Trophoblast cell (in vitro differentiated cells and primary cell): ENCODE results near the gene RPL41.

Experiments
- DNase-seq, 2 donors: peaks; one replicate each; pipeline ENCODE4 v3.0.0-alpha.2; 2016
- H2AFZ ChIP-seq: 2 replicates; pipeline ENCODE4 v1.6.1; 2013; ENCODE audit warnings: low read length, moderate library complexity, mild to moderate bottlenecking; ENCODE audit not compliant: insufficient read depth, poor library complexity
- H2AK5ac ChIP-seq: 2 replicates; pipeline ENCODE4 v1.6.1; 2013; ENCODE audit warnings: mild to moderate bottlenecking, low read length
- H2BK120ac ChIP-seq: 2 replicates; pipeline ENCODE4 v1.6.1; 2013; ENCODE audit warnings: low read length, mild to moderate bottlenecking, moderate library complexity; ENCODE audit not compliant: insufficient read depth, poor library complexity
- H2BK12ac ChIP-seq: 2 replicates; pipeline ENCODE4 v1.6.1; 2013; ENCODE audit warnings: mild to moderate bottlenecking, low read length, moderate library complexity
- H2BK5ac ChIP-seq: 2 replicates; pipeline ENCODE4 v1.6.1; 2013; ENCODE audit warnings: low read length, low read depth, moderate library complexity, mild to moderate bottlenecking; ENCODE audit not compliant: poor library complexity
- H3K14ac ChIP-seq: 2 replicates; pipeline ENCODE4 v1.6.1; 2013; ENCODE audit warnings: mild to moderate bottlenecking, low read length
- H3K18ac ChIP-seq: 2 replicates; pipeline ENCODE4 v1.6.1; 2013; ENCODE audit warnings: mild to moderate bottlenecking, low read length
- H3K23ac ChIP-seq: 2 replicates; pipeline ENCODE4 v1.6.1; 2013; ENCODE audit warnings: low read length
- H3K27ac ChIP-seq: 2 replicates; pipeline ENCODE4 v1.5.1; 2013; ENCODE audit warnings: low read depth, mild to moderate bottlenecking, inconsistent platforms, low read length, moderate library complexity
- H3K27me3 ChIP-seq: 2 replicates; pipeline ENCODE4 v1.6.1; 2013; ENCODE audit warnings: inconsistent platforms, mild to moderate bottlenecking, low read length, moderate library complexity; ENCODE audit not compliant: insufficient read depth
- H3K36me3 ChIP-seq, 2 experiments: 1 replicate in 1 of 2; 2 replicates in 1 of 2; pipeline ENCODE4 v1.6.1; 2013; ENCODE audit warnings: low read length in 2 of 2, mild to moderate bottlenecking in 2 of 2, moderate library complexity in 1 of 2; ENCODE audit not compliant: insufficient read depth in 2 of 2, control insufficient read depth in 1 of 2
- H3K4ac ChIP-seq: 2 replicates; pipeline ENCODE4 v1.6.1; 2013; ENCODE audit warnings: low read depth, mild to moderate bottlenecking, low read length, moderate library complexity
- H3K4me1 ChIP-seq, 2 experiments: 1 replicate in 1 of 2; 2 replicates in 1 of 2; pipeline ENCODE4 v1.6.1; 2013; ENCODE audit warnings: low read length in 2 of 2, mild to moderate bottlenecking in 2 of 2, moderate library complexity in 1 of 2; ENCODE audit not compliant: insufficient read depth in 2 of 2, control insufficient read depth in 1 of 2
- H3K4me2 ChIP-seq: 2 replicates; pipeline ENCODE4 v1.6.1; 2013; ENCODE audit warnings: inconsistent platforms, mild to moderate bottlenecking, low read length, moderate library complexity
- H3K4me3 ChIP-seq: 2 replicates; pipeline ENCODE4 v1.5.1; 2013; ENCODE audit warnings: mild to moderate bottlenecking, low read depth, low read length, inconsistent platforms
- H3K79me1 ChIP-seq: one replicate; pipeline ENCODE4 v1.6.1; 2013; ENCODE audit warnings: low read length
- H3K79me2 ChIP-seq: 2 replicates; pipeline ENCODE4 v1.6.1; 2013; ENCODE audit warnings: low read length, mild to moderate bottlenecking; ENCODE audit not compliant: control insufficient read depth, insufficient read depth, poor library complexity
- H3K9ac ChIP-seq: 2 replicates; pipeline ENCODE4 v1.6.1; 2013; ENCODE audit warnings: mild to moderate bottlenecking, low read length
- H3K9me3 ChIP-seq: 2 replicates; pipeline ENCODE4 v1.6.1; 2013; ENCODE audit warnings: low read depth, mild to moderate bottlenecking, control low read depth, inconsistent platforms, low read length; ENCODE audit not compliant: insufficient read depth
- H4K12ac ChIP-seq: 2 replicates; pipeline ENCODE4 v1.6.1; 2013; ENCODE audit warnings: low read depth, mild to moderate bottlenecking, low read length, moderate library complexity
- H4K8ac ChIP-seq: 2 replicates; pipeline ENCODE4 v1.6.1; 2013; ENCODE audit warnings: low read depth, mild to moderate bottlenecking, low read length, moderate library complexity
- H4K91ac ChIP-seq: one replicate; pipeline ENCODE4 v1.6.1; 2013; ENCODE audit warnings: low read depth, mild to moderate bottlenecking, low read length, moderate library complexity
- WGBS: extraction: QIAGEN DNeasy Blood & Tissue Kit; methylation state at CpG from one replicate; pipeline ENCODE4 v1.1.7; 2013; ENCODE audit warnings: missing lambda C conversion rate; ENCODE audit not compliant: insufficient read length, insufficient coverage; ENCODE audit errors: extremely low coverage; 5-methylcytosine and 5-hydroxymethylcytosine counted together

Gene RPL41

DNA sequence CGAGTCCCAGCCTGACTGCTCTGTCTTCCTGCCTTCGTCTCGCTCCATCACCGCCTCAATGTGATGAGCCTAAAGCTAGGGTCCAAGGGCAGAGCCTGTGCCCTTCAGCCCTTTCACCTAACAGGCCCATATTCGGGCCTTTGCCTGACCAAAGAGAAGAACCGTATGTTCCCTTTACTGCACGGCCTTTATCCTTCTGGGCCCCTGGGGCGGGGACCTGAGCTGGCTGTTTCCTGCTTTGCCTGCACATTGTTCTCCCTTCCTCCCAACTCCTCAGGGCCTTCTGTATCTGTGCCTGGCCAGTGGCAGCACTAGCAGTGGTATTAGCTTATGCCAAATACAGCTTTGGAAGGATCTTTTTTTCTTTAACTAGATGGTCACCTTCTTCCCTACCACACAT lies 27.4 kb downstream of the RPL41 start:
- WGBS, result no CpG with 5 or more reads among the region's 8 CpGs
- no peak for DNase-seq
- Histone ChIP-seq H3K18ac (no peak overlapping the region), H3K4me3 (no peak overlapping the region), H3K23ac (no peak overlapping the region), H2BK5ac (no peak overlapping the region), H2AK5ac (no peak overlapping the region), H3K4me1 (no peaks in the 10 kb centered on the region), H4K8ac (no peak overlapping the region), H3K27ac (no peak overlapping the region), H2AFZ (no peak overlapping the region), H2BK12ac (no peak overlapping the region), H4K12ac (no peak overlapping the region), H3K9me3 (no peaks in the 10 kb centered on the region), H3K79me2 (no peaks in the 10 kb centered on the region), H3K27me3 (no peaks in the 10 kb centered on the region), H3K79me1 (no peaks in the 10 kb centered on the region), H4K91ac (no peak overlapping the region), H3K36me3 (peaks cover 33 to 40% of the 10 kb centered on the region in 2 experiments), H2BK120ac (no peak overlapping the region), H3K9ac (no peak overlapping the region), H3K4me2 (no peak overlapping the region), H3K4ac (no peak overlapping the region), H3K14ac (no peak overlapping the region)

GRCh38 chr12:56145217-56145616 lies 28.8 kb downstream of the RPL41 start:
- no peaks in the 10 kb centered on the region for H3K79me1 ChIP-seq
- no peak overlapping the region for H2AFZ ChIP-seq
- no peak overlapping the region for H2BK5ac ChIP-seq
- H3K4me3 ChIP-seq, result no peak overlapping the region
- H2AK5ac ChIP-seq, result no peak overlapping the region
- no peak overlapping the region for H3K27ac ChIP-seq
- no peak overlapping the region for H2BK12ac ChIP-seq
- H3K23ac ChIP-seq, result no peak overlapping the region
- H4K8ac ChIP-seq, result no peak overlapping the region
- H3K14ac ChIP-seq, result no peak overlapping the region
- no peak overlapping the region for H2BK120ac ChIP-seq
- H3K9ac ChIP-seq, result no peak overlapping the region
- H4K12ac ChIP-seq, result no peak overlapping the region
- H3K36me3 ChIP-seq, result peaks cover 23 to 34% of the 10 kb centered on the region in 2 experiments
- WGBS, result no CpG with 5 or more reads among the region's 3 CpGs
- no peak overlapping the region for H3K4me2 ChIP-seq
- H3K27me3 ChIP-seq, result no peaks in the 10 kb centered on the region
- no peak overlapping the region for H3K18ac ChIP-seq
- no peak overlapping the region for H4K91ac ChIP-seq
- no peak for DNase-seq
- H3K4me1 ChIP-seq, result no peaks in the 10 kb centered on the region
- no peaks in the 10 kb centered on the region for H3K79me2 ChIP-seq
- no peaks in the 10 kb centered on the region for H3K9me3 ChIP-seq
- no peak overlapping the region for H3K4ac ChIP-seq

DNA sequence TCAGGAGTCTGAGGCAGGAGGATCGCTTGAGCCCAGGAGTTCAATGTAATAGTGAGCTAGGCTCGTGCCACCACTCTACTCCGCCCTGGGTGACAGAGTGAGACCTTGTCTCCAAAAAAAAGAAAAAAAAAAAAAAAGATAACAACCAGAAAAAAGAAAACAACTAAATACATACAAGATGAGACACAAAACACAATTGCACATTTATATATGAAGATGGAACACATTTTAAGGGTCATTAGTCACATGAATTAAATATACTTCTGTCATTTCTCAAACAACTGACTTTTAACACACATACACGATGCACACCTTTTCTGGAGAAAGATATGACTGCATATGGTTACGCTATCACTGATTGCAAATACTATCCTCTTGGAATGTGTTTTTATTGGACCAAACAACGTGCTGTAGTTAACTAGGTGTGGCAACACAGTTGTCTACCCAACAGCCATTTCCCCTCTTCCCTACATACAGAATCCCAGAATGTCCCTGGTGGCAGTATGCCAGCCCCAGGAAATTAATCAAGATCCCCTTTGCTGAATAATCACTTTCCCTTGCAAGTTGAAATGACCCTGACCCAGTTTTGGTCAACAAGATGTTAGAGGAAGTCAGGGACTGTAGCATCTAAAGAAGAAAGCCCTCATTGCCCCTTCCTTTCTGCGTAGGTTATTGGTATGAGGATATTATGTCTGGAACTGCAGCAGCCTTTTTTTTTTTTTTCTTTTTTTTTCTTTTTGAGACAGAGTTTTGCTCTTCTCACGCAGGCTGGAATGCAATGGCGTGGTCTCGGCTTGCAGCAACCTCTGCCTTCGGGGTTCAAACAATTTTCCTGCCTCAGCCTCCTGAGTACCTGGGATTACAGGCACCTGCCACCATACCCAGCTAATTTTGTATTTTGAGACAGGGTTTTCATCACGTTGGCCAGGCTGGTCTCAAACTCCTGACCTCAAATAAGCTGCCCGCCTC lies 30.3 kb downstream of the RPL41 start:
- peaks cover 23 to 28% of the 10 kb centered on the region in 2 experiments for H3K36me3 ChIP-seq
- peaks cover 4 to 5% of the 10 kb centered on the region in 2 experiments for H3K4me1 ChIP-seq
- peak; percentile 59 to 78 for DNase-seq
- no peak overlapping the region for H2AFZ ChIP-seq
- H3K27ac ChIP-seq, result no peak overlapping the region
- WGBS, result no CpG with 5 or more reads among the region's 13 CpGs
- H2BK120ac ChIP-seq, result no peak overlapping the region
- H3K23ac ChIP-seq, result no peak overlapping the region
- peaks cover under 1% of the 10 kb centered on the region for H3K79me1 ChIP-seq
- H4K91ac ChIP-seq, result no peak overlapping the region
- H3K27me3 ChIP-seq, result no peaks in the 10 kb centered on the region
- H2AK5ac ChIP-seq, result no peak overlapping the region
- no peaks in the 10 kb centered on the region for H3K79me2 ChIP-seq
- no peaks in the 10 kb centered on the region for H3K9me3 ChIP-seq
- H2BK5ac ChIP-seq, result no peak overlapping the region
- H4K12ac ChIP-seq, result no peak overlapping the region
- H3K18ac ChIP-seq, result no peak overlapping the region
- no peak overlapping the region for H3K4ac ChIP-seq
- no peak overlapping the region for H3K4me2 ChIP-seq
- H4K8ac ChIP-seq, result no peak overlapping the region
- no peak overlapping the region for H3K14ac ChIP-seq
- no peak overlapping the region for H2BK12ac ChIP-seq
- H3K4me3 ChIP-seq, result no peak overlapping the region
- H3K9ac ChIP-seq, result no peak overlapping the region

DNA sequence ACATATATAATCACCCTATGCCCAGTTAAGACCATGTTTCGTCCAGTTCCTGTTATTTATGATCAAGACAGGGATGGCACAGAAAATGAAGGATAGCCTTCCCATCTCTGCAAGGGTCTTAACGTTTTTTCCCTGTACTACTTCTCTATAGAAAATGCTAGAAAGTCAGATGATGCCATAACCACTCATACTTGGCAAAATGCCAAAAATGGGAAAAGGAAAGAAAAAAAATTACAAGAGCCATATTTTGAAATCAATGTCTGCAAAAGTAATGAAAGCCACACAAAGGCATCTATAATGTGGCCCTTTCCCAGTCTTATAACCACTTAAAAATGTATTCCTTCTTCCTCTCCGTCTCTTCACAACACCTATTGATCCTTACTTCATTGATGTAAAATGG lies 34.1 kb downstream of the RPL41 start:
- peaks cover 7 to 13% of the 10 kb centered on the region in 2 experiments for H3K36me3 ChIP-seq
- no peak overlapping the region for H3K27ac ChIP-seq
- no peaks in the 10 kb centered on the region for H3K79me2 ChIP-seq
- peaks cover 12 to 13% of the 10 kb centered on the region in 2 experiments for H3K4me1 ChIP-seq
- H4K91ac ChIP-seq, result no peak overlapping the region
- no peak overlapping the region for H3K23ac ChIP-seq
- no peak overlapping the region for H3K4me3 ChIP-seq
- no peaks in the 10 kb centered on the region for H3K9me3 ChIP-seq
- H2BK12ac ChIP-seq, result no peak overlapping the region
- peak in 1 of 2 donors; percentile 29 for DNase-seq
- H2AFZ ChIP-seq, result no peak overlapping the region
- H3K9ac ChIP-seq, result no peak overlapping the region
- H3K79me1 ChIP-seq, result peaks cover 9% of the 10 kb centered on the region
- no peaks in the 10 kb centered on the region for H3K27me3 ChIP-seq
- no peak overlapping the region for H2AK5ac ChIP-seq
- no peak overlapping the region for H3K18ac ChIP-seq
- no peak overlapping the region for H4K12ac ChIP-seq
- H2BK120ac ChIP-seq, result no peak overlapping the region
- no peak overlapping the region for H2BK5ac ChIP-seq
- no peak overlapping the region for H3K4me2 ChIP-seq
- no peak overlapping the region for H4K8ac ChIP-seq
- no peak overlapping the region for H3K4ac ChIP-seq
- H3K14ac ChIP-seq, result no peak overlapping the region
- no CpG with 5 or more reads among the region's 3 CpGs for WGBS
